ENCODE results near the gene ALKBH1.
"Not testable (repeated sequence)": the region's sequence is repeated elsewhere in the genome, so short reads cannot be mapped to it uniquely, and the experiment has no call there.

Gene ALKBH1

DNA sequence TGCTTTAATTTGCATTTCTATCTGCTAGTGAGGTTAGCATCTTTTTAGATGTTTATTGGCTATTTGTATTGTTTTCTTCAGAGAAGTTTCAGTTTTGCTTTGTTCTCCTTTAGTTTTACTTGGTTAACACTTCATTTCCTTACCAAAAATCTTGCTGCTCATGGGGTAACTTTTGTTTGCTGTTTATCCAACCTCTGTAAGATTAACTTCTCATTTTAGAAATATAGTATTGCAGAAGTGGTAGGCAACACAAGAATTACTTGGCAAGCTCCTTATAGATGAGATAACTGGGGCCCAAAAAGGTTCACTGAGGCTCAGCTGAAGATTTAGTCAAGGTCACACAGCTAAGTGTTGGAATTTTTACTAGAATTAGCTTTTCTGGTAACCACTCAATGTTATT, 40.5 kb downstream of the ALKBH1 start:
- no peak for DNase-seq (ENCODE audit: low spot score)

DNA sequence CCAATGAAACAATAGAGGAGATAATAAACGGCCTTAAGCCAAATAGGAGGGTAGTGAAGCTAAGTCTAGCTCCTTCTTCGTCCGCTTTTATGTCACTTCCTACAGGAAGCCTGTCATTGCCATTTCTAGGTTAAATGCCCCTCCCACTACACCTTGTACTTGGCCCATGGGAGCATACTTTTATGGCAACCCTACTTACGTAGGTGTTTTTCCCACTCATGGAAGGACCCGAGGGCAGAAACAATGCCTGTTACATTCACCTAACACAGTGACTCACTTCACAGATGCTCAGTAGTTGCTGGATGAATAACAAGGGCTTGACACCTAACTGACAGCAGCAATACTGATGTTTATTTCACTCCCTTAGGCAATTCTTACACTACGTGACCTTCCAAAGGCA, 44.5 kb downstream of the ALKBH1 start:
- DNase-seq (ENCODE audit: low spot score) = no peak

DNA sequence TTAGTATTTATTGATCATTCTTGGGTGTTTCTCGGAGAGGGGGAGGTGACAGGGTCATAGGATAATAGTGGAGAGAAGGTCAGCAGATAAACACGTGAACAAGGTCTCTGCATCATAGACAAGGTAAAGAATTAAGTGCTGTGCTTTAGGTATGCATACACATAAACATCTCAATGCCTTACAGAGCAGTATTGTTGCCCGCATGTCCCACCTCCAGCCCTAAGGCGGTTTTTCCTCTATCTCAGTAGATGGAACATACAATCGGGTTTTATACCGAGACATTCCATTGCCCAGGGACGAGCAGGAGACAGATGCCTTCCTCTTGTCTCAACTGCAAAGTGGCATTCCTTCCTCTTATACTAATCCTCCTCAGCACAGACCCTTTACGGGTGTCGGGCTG, 46.3 kb downstream of the ALKBH1 start:
- not testable (repeated sequence) for DNase-seq (ENCODE audit: low spot score)

DNA sequence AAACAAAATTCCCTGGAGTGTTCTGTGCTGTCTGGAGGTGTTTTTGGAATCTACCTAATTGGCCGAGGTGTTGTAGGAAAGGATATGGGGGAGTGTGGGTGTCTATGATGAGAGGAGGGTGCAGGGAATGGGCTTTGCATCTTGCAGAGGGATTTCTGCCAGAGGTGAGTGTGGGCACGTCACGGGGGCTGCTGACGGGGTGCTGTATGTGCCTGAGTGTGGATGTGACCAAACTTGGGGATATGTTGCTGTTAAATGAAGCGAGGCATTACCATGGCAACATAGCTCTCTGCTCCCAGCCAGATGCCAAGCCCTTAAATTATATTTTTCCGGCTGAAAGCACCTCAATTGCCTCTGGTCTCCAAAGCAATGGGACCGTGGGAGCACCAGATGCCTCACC, 47.1 kb downstream of the ALKBH1 start:
- DNase-seq (ENCODE audit: low spot score) = peak; percentile 54

DNA sequence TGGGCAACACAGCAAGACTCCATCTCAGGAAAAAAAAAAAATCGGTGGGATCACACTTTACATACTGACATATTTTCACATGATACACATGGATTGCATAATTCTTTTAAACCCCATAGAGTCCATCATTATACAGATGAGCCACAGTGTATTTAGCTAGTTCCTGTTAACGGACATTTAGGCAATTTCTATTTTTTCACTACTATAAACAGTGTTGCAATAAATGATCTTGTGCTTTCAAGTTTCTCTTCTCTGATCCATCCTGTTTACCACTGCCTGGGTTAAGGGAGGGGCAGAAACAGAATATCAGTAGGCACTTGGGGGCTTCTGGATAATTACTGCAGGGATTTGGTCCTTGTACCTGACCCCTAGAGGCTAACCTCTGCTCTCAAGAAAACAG, 48.0 kb downstream of the ALKBH1 start:
- no peak for DNase-seq (ENCODE audit: low spot score)

DNA sequence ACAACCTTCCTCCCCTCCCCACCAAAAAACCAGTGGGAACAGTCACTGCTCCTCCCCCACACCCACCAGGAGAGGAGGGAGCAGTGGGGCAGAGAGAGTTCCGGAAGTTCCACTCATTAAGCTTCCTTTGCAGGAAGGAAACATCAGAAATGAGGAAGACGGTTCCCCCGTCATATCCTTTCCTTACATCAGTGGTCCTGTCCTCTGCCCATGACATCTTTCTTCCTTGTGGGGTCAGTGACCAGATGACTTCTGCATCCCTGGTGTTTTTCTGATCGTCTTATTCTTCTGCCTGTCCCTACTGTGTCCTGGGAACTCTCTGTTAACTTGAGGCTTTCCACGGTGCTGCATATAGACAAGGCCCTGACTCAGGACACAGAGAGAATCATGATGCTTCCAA, 50.5 kb downstream of the ALKBH1 start:
- no peak for DNase-seq (ENCODE audit: low spot score)

DNA sequence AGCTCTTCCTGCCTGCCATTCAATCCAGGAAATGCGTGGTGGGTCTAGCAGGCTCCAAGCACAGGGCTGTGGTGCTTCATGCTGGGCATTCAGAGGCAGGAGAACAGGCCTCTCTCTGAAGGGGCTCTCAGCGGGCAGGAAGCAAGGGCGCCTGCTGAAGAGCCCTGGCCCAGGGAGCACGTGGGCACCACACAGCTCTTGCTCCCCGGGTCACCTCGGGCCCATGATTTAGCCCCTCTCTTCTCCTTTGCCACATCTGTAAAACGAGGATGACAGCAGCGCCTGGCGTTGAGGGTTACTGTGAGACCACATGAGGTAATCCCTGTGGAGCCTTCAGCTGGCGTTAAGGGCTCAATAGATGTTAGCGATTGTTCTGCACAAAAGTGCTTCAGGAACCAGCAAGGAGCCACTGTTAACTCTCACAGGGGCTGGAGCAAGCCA, 53.8 kb downstream of the ALKBH1 start:
- DNase-seq (ENCODE audit: low spot score) = no peak

DNA sequence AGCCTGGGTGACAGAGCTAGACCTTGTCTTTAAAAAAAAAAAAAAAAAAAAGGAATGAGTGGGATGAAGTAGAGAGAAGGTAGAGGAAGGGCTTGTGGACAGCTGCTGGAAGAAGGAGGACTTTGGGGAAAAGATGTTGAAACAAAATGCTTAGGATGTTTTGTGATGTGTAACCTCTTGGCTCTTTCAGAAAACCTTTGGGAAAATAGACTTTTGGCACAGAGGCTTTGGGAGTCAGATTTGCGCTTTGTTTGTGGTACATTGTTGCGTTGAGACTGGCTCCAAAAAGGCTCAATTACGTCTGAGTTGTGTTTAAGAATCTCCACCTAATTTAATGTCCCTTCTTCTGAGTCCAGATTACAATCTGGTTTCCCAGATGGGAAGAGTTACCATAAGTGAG, 58.5 kb downstream of the ALKBH1 start:
- no peak for DNase-seq (ENCODE audit: low spot score)

DNA sequence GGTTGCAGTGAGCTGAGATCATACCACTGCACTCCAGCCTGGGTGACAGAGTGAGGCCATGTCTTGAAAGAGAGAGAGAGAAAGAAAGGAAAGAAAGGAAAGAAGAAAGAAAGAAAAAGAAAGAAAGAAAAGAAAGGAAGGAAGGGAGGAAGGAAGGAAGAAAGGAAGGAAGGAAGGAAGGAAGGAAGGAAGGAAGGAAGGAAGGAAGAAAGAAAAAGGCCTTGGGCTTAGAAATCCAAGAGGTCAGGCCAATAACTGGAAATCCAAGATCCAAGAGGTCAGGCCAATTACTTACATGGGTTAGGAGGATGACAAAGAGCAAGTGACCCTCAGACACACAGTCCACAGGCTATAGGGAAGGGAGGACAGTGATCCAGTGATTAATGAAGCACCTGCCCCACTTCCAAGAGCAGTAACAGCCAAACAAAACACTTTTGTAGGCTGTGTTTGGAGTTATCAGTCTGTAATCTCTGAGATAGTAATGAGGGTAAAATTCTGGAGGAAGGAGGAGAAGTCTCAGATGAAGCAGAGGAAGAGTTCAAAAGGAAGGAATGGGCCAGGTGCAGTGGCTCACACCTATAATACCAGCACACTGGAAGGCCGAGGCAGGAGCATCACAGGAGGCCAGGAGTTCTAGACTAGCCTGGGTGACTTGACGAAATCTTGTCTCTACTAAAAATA, 59.2 kb downstream of the ALKBH1 start:
- DNase-seq (ENCODE audit: low spot score) = no peak

DNA sequence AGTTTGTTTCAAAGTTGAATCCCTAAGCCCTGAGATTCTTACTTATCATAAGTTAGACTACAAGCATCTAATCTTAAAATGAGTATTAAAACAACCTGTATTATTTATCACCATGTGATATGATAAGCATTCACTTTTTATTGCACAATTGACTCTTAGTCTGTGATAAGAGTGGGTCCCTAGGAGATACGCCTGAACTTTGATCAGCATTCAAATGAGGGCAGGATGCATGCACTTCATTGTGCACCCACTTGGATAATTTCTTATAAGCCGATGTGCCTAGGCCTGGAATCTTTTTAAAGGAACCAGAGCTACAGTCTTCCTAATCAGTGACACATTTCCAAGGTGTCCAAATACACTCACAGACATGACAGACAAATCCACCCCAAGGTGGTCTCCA, 60.0 kb downstream of the ALKBH1 start:
- DNase-seq (ENCODE audit: low spot score) = no peak

DNA sequence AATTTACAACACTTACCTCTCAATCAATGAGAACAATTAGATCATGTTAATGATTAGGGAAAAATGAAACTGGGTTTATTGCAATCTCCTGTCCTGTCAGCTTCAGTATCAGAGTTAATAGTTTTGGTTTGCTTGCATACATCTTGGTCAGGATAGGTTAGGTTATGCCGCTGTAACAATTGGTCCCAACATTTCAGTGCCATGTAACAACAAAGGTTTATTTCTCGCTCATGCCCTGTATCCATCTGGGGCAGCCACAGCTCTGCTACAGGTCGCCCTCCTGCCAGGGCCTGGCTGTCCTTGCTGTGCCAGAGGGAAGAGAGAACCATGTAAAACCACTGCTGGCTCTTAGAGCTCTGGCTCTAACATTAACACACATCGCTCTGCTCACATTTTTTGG, 60.9 kb downstream of the ALKBH1 start:
- no peak for DNase-seq (ENCODE audit: low spot score)

DNA sequence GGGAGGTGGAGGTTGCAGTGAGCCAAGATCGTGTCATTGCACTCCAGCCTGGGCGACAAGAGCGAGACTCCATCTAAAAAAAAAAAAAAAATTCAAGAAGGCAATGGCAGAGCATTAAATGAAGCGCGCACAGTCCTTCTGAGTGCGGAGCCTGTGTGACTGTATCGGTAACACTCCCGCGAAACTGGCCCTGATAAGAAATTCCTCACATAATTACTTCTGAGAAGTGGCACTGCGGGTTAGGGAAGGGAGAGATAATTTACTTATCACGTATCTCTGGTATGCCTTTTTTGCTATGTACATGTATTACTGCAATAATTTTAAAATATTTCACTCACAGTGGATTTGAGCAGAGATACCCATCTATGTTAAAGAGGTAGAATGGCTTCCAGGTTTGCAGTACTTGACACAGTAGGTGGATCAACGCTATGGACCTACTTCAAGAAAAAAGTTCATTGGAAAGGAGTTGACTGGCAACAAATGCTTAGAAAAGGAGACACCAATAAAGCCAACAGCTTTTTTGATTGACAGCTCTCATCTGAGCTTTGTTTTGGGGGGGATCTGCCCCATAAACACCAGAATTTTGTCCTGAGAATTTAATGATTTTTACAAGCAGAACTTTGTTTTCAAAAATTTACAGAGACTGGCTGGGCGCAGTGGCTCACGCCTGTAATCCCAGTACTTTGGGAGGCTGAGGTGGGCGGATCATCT, 62.1 kb downstream of the ALKBH1 start:
- no peak for DNase-seq (ENCODE audit: low spot score)

DNA sequence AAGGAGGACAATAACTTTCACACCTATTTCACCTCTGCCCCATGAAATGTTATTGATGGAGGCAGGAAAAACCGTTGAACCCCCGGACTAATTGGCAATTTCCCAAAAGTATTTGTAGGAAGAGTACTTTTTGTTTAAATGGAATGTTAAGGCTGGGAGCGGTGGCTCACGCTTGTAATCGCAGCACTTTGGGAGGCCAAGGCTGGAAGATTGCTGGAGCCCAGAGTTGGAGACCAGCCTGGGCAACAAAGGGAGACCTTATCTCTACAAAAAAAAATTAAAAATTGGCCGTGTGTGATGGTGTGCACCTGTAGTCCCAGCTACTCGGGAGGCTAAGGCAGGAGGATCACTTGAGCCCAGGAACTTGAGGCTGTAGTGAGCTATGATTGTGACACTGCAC, 65.4 kb downstream of the ALKBH1 start:
- no peak for DNase-seq (ENCODE audit: low spot score)

DNA sequence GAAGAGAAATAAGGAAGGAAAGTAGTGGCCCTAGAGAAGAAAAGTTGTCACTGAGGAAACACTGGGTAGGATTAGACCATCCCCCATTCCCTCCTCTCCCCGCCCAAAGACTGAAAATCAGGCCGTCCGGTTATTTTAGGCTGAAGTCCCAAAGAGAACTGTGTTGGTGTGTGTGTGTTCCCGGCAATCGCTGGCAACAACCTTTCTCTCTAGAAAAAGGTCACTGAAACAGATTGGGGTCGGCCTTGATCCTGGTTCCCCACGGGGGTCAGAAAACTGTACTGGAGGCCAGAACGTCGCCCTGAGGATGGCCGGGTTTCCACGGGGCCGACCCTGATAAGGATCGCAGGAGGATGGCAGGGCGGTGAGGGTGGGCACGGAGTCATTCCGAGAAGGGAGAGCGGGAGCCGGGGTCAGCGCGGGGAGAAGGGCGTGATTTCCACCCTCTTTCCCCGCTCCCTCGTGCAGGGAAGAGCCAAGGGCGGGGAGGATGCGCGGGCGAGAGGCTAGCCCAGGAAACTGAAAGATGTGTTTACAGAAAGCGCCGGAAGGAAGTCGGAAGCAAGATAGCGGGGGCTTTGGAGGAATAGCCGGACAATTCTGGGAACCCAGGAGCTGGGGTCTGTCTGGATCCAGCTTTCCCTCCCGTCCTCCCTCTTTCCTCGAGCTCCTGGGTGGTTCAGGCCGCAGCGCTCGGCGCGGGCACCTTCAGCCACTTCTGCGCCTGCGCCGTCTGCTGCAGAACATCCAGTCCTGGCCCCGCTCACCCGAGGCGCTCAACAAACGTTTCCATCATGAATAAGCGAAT, 66.1 kb downstream of the ALKBH1 start:
- DNase-seq (ENCODE audit: low spot score) = no peak

DNA sequence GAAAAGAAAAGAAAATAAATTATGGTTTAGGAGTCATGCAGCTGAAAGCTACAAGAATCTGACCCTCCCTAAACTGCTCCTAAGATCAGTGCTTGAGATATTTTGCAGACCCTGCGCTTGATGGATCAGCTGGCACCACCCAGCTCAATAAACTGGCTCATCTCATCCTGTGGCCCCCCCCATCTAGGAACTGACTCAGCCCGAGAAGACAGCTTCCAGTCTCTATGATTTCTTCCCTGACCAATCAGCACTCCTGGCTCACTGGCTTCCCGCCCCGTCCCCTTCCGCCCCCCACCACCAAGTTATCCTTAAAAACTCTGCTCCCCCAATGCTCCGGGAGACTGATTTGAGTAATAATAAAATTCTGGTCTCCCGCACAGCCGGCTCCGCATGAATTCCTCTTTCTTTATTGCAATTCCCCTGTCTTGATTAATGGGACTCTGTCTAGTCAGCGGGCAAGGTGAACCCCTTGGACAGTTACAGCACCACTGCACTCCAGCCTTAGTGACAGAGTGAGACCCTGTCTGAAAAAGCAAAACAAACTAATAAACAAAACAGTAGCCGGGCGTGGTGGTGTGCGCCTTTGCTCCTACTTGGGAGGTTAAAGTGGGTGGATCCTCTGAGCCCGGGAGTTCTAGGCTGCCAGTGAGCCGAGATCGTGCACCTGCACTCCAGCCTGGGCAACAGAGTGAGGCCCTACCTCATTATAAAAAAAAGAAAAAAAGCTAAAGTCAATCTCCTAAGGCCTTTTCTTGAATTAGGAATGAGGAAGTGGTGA, 66.9 kb downstream of the ALKBH1 start:
- DNase-seq (ENCODE audit: low spot score) = no peak

DNA sequence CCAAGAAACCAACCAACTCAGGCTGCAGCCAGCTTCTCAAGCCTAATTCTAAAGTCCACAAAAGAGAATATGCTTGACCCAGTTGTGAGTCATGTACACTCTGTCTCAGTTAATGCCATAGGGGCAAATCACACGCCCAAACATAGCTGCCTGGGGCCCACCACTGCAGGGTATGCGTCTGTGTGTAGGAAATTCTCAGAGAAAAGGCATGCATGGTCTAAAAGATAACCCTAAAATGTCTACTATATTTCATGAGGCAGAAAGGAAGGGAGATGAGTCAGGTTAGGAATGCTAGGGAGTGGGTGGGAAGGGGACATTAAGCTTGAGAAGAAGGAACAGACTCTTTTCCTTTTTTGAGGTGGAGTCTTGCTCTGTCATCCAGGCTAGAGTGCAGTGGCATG, 69.1 kb downstream of the ALKBH1 start:
- DNase-seq (ENCODE audit: low spot score) = no peak

DNA sequence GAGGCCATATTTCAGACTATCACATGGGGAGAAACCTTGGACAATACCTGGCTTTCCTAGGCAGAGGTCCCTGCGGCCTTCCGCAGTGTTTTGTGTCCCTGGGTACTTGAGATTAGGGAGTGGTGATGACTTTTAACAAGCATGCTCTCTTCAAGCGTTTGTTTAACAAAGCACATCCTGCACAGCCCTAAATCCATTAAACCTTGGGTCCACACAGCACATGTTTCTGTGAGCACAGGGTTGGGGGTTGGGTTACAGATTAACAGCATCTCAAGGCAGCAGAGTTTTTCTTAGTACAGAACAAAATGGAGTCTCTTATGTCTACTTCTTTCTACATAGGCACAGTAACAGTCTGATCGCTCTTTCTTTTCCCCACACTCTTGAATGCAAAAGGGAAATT, 72.0 kb downstream of the ALKBH1 start:
- DNase-seq (ENCODE audit: low spot score) = not testable (repeated sequence)

DNA sequence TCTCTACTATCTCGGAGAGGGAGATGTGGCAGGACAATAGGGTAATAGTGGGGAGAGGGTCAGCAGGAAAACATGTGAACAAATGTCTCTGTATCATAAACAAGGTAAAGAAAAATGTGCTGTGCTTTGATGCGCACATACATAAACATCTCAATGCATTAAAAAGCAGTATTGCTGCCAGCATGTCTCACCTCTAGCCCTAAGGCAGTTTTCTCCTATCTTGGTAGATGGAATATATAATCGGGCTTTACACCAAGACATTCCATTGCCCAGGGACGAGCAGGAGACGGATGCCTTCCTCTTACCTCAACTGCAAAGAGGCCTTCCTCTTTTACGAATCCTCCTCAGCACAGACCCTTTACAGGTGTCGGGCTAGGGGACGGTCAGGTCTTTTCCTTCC, 72.4 kb downstream of the ALKBH1 start:
- DNase-seq (ENCODE audit: low spot score) = not testable (repeated sequence)

DNA sequence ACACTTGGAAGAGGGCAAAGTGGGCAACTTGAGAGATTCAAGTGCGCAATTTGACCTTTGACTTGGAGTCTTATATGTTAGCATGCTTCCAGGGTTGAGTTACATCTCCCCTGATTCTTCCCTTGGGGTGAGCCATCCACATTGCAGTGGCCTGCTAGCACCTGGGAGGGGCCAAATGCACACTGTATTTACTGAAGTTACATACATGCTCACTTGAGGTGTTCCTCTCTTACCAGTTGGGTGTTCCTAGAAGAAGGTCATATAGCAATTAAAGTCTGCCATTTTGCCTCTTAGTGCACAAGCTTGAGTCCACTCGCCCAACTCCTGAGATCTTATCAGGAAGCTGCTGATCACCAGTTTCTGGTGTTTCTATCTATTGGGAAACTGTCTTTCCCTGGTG, 77.7 kb downstream of the ALKBH1 start:
- no peak for DNase-seq (ENCODE audit: low spot score)

DNA sequence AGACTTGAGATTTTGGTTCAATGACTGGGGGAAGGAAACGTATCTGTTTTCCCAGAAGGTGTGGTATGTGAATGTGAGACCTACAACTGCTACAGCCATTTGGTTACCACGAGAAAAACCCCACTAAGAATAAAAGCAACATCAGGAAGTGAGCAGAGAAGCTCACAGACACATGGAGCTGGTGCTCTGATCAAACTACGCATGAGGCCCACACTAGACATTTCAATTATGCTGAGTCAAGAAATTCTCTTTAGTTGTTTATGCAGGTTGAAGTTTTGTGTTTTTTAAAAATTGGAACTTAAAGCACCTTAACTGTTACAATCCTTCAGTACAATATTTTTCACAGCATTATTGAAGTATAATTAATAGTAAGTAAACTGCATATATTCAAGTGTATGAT, 82.5 kb downstream of the ALKBH1 start:
- no peak for DNase-seq (ENCODE audit: low spot score)

DNA sequence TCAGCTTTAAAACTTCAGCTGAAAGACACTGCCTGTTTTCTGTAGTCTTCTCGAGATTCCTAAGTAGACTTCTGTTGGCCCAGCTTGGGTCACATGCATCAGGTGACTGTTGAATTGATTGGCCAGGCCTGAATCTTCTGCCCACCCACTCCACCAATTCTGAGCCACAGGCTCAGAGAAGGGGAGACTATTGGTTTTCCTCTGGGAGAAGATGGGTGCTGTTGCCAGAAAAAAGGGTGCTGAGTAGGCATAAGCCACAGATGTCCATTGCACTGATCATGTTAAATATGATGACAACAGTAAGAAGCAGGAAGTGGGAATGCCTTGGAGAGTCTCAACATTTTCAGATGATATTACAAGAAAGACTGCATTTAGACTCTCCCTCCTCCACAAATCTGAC, 84.6 kb downstream of the ALKBH1 start:
- no peak for DNase-seq (ENCODE audit: low spot score)

All from D341Med (cell line).